Panc1 (cell line): ENCODE data around the gene LOC101059915.

Experiments used
- CTCF ChIP-seq: fragments of 450-650 bp; IDR thresholded peaks from 2 replicates; pipeline ENCODE4 v1.5.1; 2017; ENCODE audit warnings: mild to moderate bottlenecking
- POLR2AphosphoS5 ChIP-seq: IDR thresholded peaks from 2 replicates; pipeline ENCODE4 v1.6.1; 2012; ENCODE audit warnings: mild to moderate bottlenecking, low read depth, low read length, moderate library complexity
- REST ChIP-seq, 2 experiments: IDR thresholded peaks; 2 replicates each; pipeline ENCODE4 v1.6.1; 2011 to 2012; ENCODE audit warnings: low read depth in 2 of 2, control low read depth in 1 of 2, low read length in 1 of 2, mild to moderate bottlenecking in 1 of 2, moderate library complexity in 1 of 2; ENCODE audit not compliant: insufficient read depth in 1 of 2
- TCF7L2 ChIP-seq: IDR thresholded peaks from 2 replicates; pipeline ENCODE4 v1.6.1; 2011; ENCODE audit warnings: mild to moderate bottlenecking, low read depth, low read length, inconsistent platforms

- TF ChIP-seq REST (IDR thresholded peaks at IDR 0.05; ENCODE audit: insufficient read depth in 1 of 2, low read depth in 2 of 2, low read length in 1 of 2) (no peak), CTCF (no peak), TCF7L2 (no peak), POLR2AphosphoS5 (no peak)
These were observed 30.7 kb upstream of the LOC101059915 start for GRCh38 chrX:71636438-71637252.
